KMS-11 (cell line): ENCODE data around the gene MSH3.

Experiments used
- H2AFZ ChIP-seq: fragments of 200-600 bp; sonication (generic); 2 replicates; pipeline ENCODE4 v1.6.1; 2016; ENCODE audit warnings: antibody characterized with exemption, mixed run types, low read depth
- H3K27ac ChIP-seq: fragments of 200-600 bp; sonication (generic); 2 replicates; pipeline ENCODE4 v1.6.1; 2016; ENCODE audit warnings: mild to moderate bottlenecking, mixed run types
- H3K27me3 ChIP-seq: fragments of 200-600 bp; sonication (generic); 2 replicates; pipeline ENCODE4 v1.6.1; 2017; ENCODE audit warnings: mild to moderate bottlenecking, low read depth, mixed run types, moderate library complexity; ENCODE audit not compliant: insufficient read depth
- H3K36me3 ChIP-seq: fragments of 200-600 bp; sonication (generic); 2 replicates; pipeline ENCODE4 v1.6.1; 2017; ENCODE audit warnings: mild to moderate bottlenecking, mixed run types; ENCODE audit not compliant: insufficient read depth
- H3K4me1 ChIP-seq: fragments of 200-600 bp; sonication (generic); 2 replicates; pipeline ENCODE4 v1.6.1; 2016; ENCODE audit warnings: mild to moderate bottlenecking, low read depth, mixed run types; ENCODE audit not compliant: poor library complexity, severe bottlenecking
- H3K4me2 ChIP-seq: fragments of 200-600 bp; sonication (generic); 2 replicates; pipeline ENCODE4 v1.7.0; 2016; ENCODE audit warnings: mild to moderate bottlenecking, mixed run types
- H3K4me3 ChIP-seq: fragments of 200-600 bp; sonication (generic); IDR thresholded peaks from 2 replicates; pipeline ENCODE4 v1.6.1; 2017; ENCODE audit warnings: low read depth, low read length, mixed read lengths; ENCODE audit not compliant: insufficient read depth
- H3K79me2 ChIP-seq: fragments of 200-600 bp; sonication (generic); 2 replicates; pipeline ENCODE4 v1.6.1; 2016; ENCODE audit warnings: low read depth, mixed run types; ENCODE audit not compliant: insufficient read depth
- H3K9ac ChIP-seq: fragments of 200-600 bp; sonication (generic); 2 replicates; pipeline ENCODE4 v1.6.1; 2016; ENCODE audit warnings: mild to moderate bottlenecking, mixed run types
- H4K20me1 ChIP-seq: fragments of 200-600 bp; sonication (generic); 2 replicates; pipeline ENCODE4 v1.6.1; 2016; ENCODE audit warnings: mild to moderate bottlenecking, mixed run types; ENCODE audit not compliant: insufficient read depth
- CTCF ChIP-seq: fragments of 200-600 bp; sonication (generic); conservative IDR thresholded peaks from 2 replicates; pipeline ENCODE4 v1.6.1; 2017; ENCODE audit warnings: low read depth, mild to moderate bottlenecking, antibody characterized with exemption, low read length, moderate library complexity, mixed read lengths

MSH3 gene

GRCh38 chr5:80713631-80714030 lies 59.2 kb downstream of the MSH3 start:
- peaks cover 10% of the 10 kb centered on the region for H3K4me1 ChIP-seq
- no peaks in the 10 kb centered on the region for H3K36me3 ChIP-seq
- H3K27ac ChIP-seq = no peak overlapping the region
- no peaks in the 10 kb centered on the region for H4K20me1 ChIP-seq
- no peak for TF ChIP-seq CTCF
- H3K4me2 ChIP-seq = no peak overlapping the region
- no peak overlapping the region for H3K9ac ChIP-seq
- no peaks in the 10 kb centered on the region for H3K27me3 ChIP-seq
- H3K4me3 ChIP-seq = no peak overlapping the region
- no peaks in the 10 kb centered on the region for H3K79me2 ChIP-seq
- H2AFZ ChIP-seq = no peak overlapping the region

- H3K27me3 ChIP-seq = no peaks in the 10 kb centered on the region
- no peak overlapping the region for H3K4me2 ChIP-seq
- H3K4me1 ChIP-seq = peaks cover 10% of the 10 kb centered on the region
- H4K20me1 ChIP-seq = no peaks in the 10 kb centered on the region
- no peak overlapping the region for H3K4me3 ChIP-seq
- no peaks in the 10 kb centered on the region for H3K79me2 ChIP-seq
- TF ChIP-seq CTCF = no peak
- no peak overlapping the region for H2AFZ ChIP-seq
- no peak overlapping the region for H3K27ac ChIP-seq
- no peak overlapping the region for H3K9ac ChIP-seq
- no peaks in the 10 kb centered on the region for H3K36me3 ChIP-seq
Observed at GRCh38 chr5:80714570-80715298, 60.3 kb downstream of the MSH3 start.

GRCh38 chr5:80715887-80716286 lies 61.4 kb downstream of the MSH3 start:
- Histone ChIP-seq H3K36me3 (no peaks in the 10 kb centered on the region), H3K79me2 (no peaks in the 10 kb centered on the region), H3K27ac (no peak overlapping the region), H3K27me3 (no peaks in the 10 kb centered on the region), H3K9ac (no peak overlapping the region), H3K4me3 (no peak overlapping the region), H3K4me1 (peaks cover 8% of the 10 kb centered on the region), H2AFZ (no peak overlapping the region), H4K20me1 (no peaks in the 10 kb centered on the region), H3K4me2 (no peak overlapping the region)
- TF ChIP-seq CTCF = no peak

GRCh38 chr5:80720181-80720580 lies 65.7 kb downstream of the MSH3 start:
- Histone ChIP-seq H3K27me3 (no peaks in the 10 kb centered on the region), H2AFZ (no peak overlapping the region), H3K36me3 (no peaks in the 10 kb centered on the region), H4K20me1 (no peaks in the 10 kb centered on the region; the same call in 1 of the 2 replicates), H3K9ac (no peak overlapping the region), H3K4me1 (no peaks in the 10 kb centered on the region), H3K4me3 (no peak overlapping the region), H3K79me2 (no peaks in the 10 kb centered on the region), H3K27ac (no peak overlapping the region), H3K4me2 (no peak overlapping the region)
- TF ChIP-seq CTCF = no peak
